Measurements from ENCODE around the gene RILPL1.

DNA sequence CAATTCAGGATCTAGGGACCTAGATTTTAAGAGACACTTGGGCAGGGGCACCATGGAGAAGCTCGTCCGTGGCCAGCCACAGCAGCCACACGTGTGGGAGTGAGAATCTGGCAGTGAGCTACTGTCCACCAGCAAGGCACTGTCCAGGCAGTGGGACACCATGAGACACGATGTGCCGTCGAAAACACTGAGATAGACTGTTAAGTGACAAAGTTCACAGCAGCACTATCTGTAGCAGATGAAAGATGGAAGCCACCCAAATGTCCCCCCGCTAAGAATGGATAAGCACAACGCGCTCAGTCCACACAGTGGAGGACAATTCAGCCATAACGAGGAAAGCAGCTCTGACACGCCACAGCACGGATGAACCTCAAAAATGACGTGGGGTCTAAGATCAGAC, 19.7 kb downstream of the RILPL1 start:
- TF ChIP-seq CTCF (IDR thresholded peaks at IDR 0.05) (no peak), ZFX (IDR thresholded peaks at IDR 0.05; ENCODE audit: borderline replicate concordance) (no peak)
